ENCODE results near the gene CPNE1.

- TF ChIP-seq, protein P1, sequence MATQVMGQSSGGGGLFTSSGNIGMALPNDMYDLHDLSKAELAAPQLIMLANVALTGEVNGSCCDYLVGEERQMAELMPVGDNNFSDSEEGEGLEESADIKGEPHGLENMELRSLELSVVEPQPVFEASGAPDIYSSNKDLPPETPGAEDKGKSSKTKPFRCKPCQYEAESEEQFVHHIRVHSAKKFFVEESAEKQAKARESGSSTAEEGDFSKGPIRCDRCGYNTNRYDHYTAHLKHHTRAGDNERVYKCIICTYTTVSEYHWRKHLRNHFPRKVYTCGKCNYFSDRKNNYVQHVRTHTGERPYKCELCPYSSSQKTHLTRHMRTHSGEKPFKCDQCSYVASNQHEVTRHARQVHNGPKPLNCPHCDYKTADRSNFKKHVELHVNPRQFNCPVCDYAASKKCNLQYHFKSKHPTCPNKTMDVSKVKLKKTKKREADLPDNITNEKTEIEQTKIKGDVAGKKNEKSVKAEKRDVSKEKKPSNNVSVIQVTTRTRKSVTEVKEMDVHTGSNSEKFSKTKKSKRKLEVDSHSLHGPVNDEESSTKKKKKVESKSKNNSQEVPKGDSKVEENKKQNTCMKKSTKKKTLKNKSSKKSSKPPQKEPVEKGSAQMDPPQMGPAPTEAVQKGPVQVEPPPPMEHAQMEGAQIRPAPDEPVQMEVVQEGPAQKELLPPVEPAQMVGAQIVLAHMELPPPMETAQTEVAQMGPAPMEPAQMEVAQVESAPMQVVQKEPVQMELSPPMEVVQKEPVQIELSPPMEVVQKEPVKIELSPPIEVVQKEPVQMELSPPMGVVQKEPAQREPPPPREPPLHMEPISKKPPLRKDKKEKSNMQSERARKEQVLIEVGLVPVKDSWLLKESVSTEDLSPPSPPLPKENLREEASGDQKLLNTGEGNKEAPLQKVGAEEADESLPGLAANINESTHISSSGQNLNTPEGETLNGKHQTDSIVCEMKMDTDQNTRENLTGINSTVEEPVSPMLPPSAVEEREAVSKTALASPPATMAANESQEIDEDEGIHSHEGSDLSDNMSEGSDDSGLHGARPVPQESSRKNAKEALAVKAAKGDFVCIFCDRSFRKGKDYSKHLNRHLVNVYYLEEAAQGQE (IDR thresholded peaks at IDR 0.05; ENCODE audit: insufficient read depth in 1 of 2, low read depth in 2 of 2, low read length in 2 of 2): no peak
- no peak for TF ChIP-seq TAF1 (IDR thresholded peaks at IDR 0.05; ENCODE audit: borderline replicate concordance, insufficient read depth, low read length)
- no peak for TF ChIP-seq POLR2AphosphoS5 (IDR thresholded peaks at IDR 0.05; ENCODE audit: low read depth, low read length)
- TF ChIP-seq SIN3A (IDR thresholded peaks at IDR 0.05; ENCODE audit: borderline replicate concordance, insufficient read depth, low read length): no peak
- no peak for TF ChIP-seq FOXP2 (optimal IDR thresholded peaks at IDR 0.05; ENCODE audit: borderline replicate concordance, extremely low read depth, extremely low read length, insufficient read depth)
Observed at GRCh38 chr20:35588397-35588796, 76.3 kb downstream of the CPNE1 start.

Data from PFSK-1 (cell line).